SK-N-MC (cell line): ENCODE measurements around the gene SFTA2.

ENCODE experiments used
- EZH2 ChIP-seq: fragments of 200-600 bp; sonication (generic); IDR thresholded peaks from one replicate; pipeline ENCODE4 v1.6.1; 2017; ENCODE audit warnings: antibody characterized with exemption
- POLR2AphosphoS5 ChIP-seq: IDR thresholded peaks from 2 replicates; pipeline ENCODE4 v1.6.1; 2012; ENCODE audit warnings: mild to moderate bottlenecking, low read depth, low read length, borderline replicate concordance

DNA sequence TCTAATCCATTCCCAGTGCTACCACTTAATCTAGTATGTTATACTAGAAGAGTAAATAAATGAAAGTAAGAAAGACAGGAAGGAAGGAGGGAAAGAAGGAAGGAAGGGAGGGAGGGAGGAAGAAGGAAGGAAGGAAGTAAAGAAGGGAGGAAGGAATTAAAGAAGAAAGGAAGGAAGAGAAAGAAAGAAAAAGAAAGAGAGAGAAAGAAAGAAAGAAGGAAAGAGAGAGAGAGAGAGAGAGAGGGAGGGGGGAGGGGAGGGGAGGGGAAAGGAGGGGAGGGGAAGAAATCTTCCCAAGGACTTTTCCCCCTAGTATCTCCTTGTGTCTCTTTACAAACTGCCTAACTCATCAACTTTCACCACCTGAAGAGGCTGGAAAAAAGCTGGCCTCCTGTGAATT, 30.7 kb upstream of the SFTA2 start:
- TF ChIP-seq POLR2AphosphoS5 (no peak), EZH2 (no peak)
